Prostate gland (tissue), 2 donors: ENCODE data around the gene PROM1.

Experiments
- POLR2A ChIP-seq: fragments of 450-650 bp; IDR thresholded peaks from one replicate; pipeline ENCODE4 v1.6.1; 2016; ENCODE audit warnings: antibody characterized with exemption, mild to moderate bottlenecking
- POLR2AphosphoS5 ChIP-seq: sonication (generic); formaldehyde crosslinking; IDR thresholded peaks from one replicate; pipeline ENCODE4 v1.6.1; 2017; ENCODE audit warnings: antibody characterized with exemption
- TF ChIP-seq, protein P1 (sequence below), 4 experiments: fragments of 200-600 bp in 2 of 4; fragments of 450-650 bp in 2 of 4; sonication (generic) in 2 of 4; IDR thresholded peaks; 1 replicate in 3 of 4; 2 replicates in 1 of 4; pipeline ENCODE4 v1.5.1; 2016 to 2019; ENCODE audit warnings: antibody characterized with exemption in 4 of 4, mild to moderate bottlenecking in 2 of 4, moderate library complexity in 2 of 4

DNA sequence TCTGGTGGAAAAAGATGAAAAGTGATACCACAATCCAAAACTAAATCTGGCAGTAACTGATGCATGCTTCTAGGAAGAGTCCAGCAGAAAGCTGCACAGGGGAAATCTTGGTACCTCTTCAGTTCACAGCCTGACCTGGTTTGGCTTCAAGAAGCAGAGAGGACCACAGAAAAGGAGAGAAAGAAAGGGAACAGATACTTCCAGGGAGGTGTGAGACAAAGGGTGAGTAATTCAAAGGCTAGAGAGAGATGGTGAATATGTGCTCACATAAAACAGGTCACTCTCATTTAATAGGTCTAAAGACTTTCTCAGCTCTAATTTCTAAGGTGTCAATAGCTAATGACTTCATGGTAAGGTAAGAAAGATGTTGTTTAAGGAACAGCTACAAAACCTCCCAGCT lies 132.0 kb downstream of the PROM1 start:
- TF ChIP-seq POLR2AphosphoS5 (no peak), POLR2A (no peak)
- TF ChIP-seq, protein P1, sequence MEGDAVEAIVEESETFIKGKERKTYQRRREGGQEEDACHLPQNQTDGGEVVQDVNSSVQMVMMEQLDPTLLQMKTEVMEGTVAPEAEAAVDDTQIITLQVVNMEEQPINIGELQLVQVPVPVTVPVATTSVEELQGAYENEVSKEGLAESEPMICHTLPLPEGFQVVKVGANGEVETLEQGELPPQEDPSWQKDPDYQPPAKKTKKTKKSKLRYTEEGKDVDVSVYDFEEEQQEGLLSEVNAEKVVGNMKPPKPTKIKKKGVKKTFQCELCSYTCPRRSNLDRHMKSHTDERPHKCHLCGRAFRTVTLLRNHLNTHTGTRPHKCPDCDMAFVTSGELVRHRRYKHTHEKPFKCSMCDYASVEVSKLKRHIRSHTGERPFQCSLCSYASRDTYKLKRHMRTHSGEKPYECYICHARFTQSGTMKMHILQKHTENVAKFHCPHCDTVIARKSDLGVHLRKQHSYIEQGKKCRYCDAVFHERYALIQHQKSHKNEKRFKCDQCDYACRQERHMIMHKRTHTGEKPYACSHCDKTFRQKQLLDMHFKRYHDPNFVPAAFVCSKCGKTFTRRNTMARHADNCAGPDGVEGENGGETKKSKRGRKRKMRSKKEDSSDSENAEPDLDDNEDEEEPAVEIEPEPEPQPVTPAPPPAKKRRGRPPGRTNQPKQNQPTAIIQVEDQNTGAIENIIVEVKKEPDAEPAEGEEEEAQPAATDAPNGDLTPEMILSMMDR (IDR thresholded peaks at IDR 0.05) = no peak
